NCI-H2029 (cell line): Measurements from ENCODE around the gene USP2.

Experiments used
- DNase-seq: peaks from one replicate; lab custom pipeline; 2025; lab: John Stamatoyannopoulos, UW

The USP2 gene

GRCh38 chr11:119341222-119342022, 40.1 kb downstream of the USP2 start:
- DNase-seq: no peak

GRCh38 chr11:119340335-119341221, 40.9 kb downstream of the USP2 start, which contains the start of gene C1QTNF5:
Gene C1QTNF5, minus strand, starts transcription at chr11:119340883. Its CDS starts 486 bp downstream, at chr11:119340397.
- no peak for DNase-seq

- no peak for DNase-seq
Measured at GRCh38 chr11:119339589-119340334, 41.7 kb downstream of the USP2 start.

DNA sequence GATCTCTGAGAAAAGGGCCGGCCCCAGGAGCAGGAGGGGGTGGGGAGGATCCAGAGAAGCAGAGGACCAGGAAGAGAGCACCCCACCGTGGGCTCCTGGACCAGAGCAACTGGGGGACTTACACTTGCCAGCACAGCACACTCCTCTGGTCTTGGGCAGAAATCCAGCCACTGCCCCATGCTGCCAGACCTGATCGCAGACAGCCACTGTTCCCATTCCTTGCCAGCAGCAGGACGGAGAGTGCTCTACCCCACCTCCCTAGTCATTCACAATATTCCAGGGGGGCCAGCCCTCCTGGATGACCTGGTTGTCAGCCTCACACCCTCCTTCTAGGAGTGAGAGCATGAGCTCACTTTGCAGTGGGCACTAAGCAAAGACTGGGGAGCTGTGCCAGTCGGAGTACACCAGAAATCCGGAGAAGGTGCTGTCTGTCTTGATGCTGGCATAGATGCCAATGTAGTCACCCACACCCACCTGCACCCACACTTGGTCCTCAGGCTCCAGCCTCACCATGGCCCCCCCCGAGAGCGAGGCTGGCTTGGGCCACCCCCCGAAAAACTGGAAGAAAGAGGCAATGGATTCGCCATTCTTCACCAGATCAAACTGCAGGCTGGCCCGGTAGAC, 42.4 kb downstream of the USP2 start:
- DNase-seq: no peak

DNA sequence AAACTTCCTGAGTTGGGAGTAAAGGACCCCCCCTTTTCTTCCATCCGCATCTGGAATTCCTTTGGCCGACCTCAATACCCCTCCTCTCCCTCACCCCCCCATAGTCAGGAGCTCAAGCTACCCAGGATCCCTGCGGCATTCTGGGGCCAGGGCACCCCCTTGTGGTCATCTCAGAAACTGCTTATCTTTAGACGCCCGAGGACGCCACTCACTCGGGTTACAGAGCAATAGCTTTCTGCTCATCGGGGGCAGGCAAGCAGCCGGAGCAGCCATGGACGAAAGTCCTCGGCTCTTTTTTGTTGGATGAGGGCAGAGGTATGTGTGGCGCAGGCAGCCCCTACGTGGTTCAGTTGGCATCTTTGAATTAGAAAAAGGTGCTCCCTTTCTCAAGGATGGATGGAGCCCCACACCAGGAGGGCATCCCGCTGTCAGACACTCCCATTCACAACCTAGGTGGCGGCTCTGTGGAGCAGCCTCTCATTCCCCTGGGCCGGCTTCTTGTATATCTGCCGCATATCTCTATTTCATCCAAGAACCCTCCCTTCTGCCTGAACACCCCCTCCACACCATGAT, 43.1 kb downstream of the USP2 start:
- DNase-seq: peak; percentile 27

DNA sequence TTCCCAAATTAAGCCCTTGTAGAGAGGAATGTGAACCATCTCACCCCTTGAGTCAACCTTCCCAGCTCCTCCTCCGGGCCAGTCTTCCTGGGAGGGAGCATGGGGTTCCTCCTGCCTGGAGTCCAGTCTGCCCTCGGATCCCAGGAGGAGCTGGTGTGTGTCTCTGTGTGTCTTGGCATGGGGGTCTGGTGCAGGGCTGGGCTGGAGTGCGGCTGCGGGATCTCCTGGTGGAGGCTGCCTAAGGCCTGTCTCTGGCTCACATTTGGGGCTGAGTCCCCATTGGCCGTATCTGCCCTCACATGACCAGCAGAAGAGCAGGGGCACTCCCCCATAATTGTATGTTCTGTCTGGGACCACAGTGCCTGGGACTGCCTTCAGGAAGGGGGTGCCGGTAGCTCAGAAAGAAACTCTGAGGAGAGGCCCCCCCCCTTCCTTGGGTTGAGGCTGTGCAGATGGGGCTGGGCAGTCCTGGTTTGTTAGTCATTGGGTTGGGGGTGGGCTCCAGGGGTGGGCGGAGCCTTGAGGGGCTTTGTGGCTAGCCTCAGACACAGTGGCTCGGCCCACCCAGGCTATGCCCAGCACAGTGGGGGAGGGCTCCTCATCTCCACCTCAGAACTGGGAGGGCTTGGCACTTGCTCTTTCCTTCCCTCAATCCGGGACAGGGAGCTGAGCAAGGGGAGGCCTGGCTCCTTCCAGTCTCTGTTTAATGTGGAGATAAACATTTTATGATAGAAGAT, 43.7 kb downstream of the USP2 start:
- DNase-seq: no peak

- DNase-seq: no peak
Measured at GRCh38 chr11:119336744-119337469, 44.6 kb downstream of the USP2 start.

- no peak for DNase-seq
Measured at GRCh38 chr11:119335655-119336543, 45.6 kb downstream of the USP2 start.

GRCh38 chr11:119335091-119335654, 46.3 kb downstream of the USP2 start:
- no peak for DNase-seq

- DNase-seq: peak; percentile 98
Measured at GRCh38 chr11:119334174-119334930, 47.1 kb downstream of the USP2 start, which contains the start of gene RNF26. Gene RNF26, plus strand, starts transcription at chr11:119334527. Its CDS starts 596 bp downstream, at chr11:119335123.

DNA sequence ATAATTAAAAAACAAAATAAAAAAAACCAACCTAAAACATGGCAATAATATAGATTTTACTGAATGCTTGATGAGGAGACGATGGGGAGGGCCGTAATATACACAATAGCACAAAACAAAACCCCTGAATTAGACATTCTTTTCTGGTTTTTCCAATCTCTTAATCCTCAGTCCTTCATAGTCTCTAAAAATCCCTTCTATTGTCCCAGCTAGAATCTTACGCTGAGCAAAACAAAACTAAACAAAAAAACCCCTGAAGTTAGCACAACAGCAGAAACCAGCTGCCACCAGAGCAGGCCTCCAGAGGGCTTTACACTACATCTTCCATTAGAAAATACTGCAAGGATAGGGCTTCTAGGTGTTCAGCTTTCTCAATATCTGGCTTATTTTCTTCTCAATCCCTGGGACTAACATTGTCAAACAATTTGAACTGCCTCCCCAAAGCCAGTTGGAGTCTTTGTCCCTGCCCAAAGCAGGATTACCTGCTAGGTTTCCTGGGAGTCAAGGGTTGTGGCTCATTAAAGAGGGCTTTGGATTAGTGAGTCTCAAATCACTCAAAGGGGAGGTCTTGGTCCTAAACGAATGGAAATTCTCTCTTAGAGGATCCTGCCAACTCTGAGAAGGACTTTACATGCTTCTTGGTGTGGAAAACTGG, 49.3 kb downstream of the USP2 start:
- DNase-seq: no peak

DNA sequence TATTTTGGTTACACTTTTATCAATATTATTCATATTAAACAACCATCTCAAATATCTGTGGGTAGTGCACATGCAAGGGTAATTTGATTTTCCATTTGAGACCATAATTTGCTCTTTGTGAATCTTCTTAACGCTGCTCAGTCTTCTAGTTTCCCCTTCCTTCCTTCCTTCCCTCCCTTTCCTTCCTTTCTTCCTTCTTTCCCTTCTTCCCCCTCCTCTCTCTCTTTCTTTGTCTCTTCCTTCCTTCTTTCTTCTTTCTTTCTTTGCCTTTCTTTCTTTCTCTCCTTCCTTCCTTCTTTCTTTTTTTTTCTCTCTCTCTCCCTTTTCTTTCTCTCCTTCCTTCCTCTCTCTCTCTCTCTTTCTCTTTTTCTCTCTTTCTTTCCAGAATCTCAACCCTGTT, 51.3 kb downstream of the USP2 start:
- no peak for DNase-seq

GRCh38 chr11:119329320-119329719, 52.2 kb downstream of the USP2 start:
- DNase-seq: no peak

- no peak for DNase-seq
Measured at GRCh38 chr11:119324189-119324588, 57.3 kb downstream of the USP2 start.

DNA sequence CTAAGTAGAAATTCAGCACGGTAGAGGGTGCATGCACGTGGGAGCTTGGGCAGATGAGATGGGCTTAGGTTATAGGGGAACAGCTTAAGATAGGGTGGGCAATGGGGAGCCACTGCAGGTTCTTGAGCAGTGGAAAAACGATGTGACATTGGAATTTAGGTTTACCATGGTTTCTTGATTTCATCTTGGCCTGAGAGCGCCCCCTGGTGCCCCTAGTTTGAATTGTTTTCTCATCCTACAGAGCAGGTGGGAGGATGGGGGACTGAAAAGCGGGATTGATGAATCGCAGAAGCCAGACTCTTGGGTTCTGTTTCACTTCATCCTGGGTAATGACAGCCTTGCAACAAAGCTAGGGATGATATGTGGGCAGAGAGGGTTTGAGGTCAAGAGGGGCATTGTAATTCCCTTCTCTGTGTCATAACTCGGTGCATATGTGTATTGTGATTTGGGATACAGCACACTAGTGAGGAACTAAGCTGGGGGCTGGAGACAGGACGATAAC, 57.9 kb downstream of the USP2 start:
- DNase-seq: peak; percentile 37

GRCh38 chr11:119322921-119323531, 58.5 kb downstream of the USP2 start:
- DNase-seq: no peak

DNA sequence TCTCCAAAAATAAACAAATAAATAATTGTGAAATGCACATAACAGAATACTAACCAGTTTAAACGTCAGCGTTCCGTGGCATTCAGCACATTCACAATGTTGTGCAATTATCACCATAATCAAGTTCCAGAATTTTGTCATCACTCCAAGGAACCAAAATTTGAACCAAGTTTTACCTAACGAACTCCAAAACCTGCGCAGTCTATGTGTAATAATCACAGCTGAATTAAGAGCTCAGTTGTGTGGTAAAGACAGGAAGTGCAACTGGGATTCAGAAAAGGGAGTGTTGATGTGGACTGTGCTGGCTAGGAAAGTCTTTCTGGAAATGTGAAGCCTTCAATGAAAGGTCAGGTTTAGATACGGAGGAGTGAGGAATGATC, 59.1 kb downstream of the USP2 start:
- DNase-seq: no peak
